SK-N-MC (cell line): ENCODE data around the gene ZNF565.

Experiments used
- EZH2 ChIP-seq: fragments of 200-600 bp; sonication (generic); IDR thresholded peaks from one replicate; pipeline ENCODE4 v1.6.1; 2017; ENCODE audit warnings: antibody characterized with exemption
- FOXP2 ChIP-seq: optimal IDR thresholded peaks from 2 replicates; pipeline ENCODE3; 2011; ENCODE audit warnings: mild to moderate bottlenecking, moderate library complexity; ENCODE audit not compliant: insufficient read depth; ENCODE audit errors: extremely low read length, control extremely low read depth

- TF ChIP-seq EZH2 (no peak), FOXP2 (no peak)
Measured at GRCh38 chr19:36215276-36216123, 1.0 kb upstream of the ZNF565 start.
